Sigmoid colon (tissue), 3 donors: Measurements from ENCODE around the gene GGTLC1.

Source experiments
- POLR2A ChIP-seq, 2 donors: fragments of 450-650 bp; IDR thresholded peaks; one replicate each; pipeline ENCODE4 v1.6.1; 2016; ENCODE audit warnings: antibody characterized with exemption in 2 of 2, mild to moderate bottlenecking in 2 of 2, moderate library complexity in 2 of 2
- TF ChIP-seq, protein P1 (sequence below), 4 experiments: fragments of 450-650 bp in 3 of 4; fragments of 200-600 bp in 1 of 4; IDR thresholded peaks; one replicate each; pipeline ENCODE4 v1.5.1; 2016 to 2019; ENCODE audit warnings: antibody characterized with exemption in 4 of 4, mild to moderate bottlenecking in 3 of 4, moderate library complexity in 2 of 4

DNA sequence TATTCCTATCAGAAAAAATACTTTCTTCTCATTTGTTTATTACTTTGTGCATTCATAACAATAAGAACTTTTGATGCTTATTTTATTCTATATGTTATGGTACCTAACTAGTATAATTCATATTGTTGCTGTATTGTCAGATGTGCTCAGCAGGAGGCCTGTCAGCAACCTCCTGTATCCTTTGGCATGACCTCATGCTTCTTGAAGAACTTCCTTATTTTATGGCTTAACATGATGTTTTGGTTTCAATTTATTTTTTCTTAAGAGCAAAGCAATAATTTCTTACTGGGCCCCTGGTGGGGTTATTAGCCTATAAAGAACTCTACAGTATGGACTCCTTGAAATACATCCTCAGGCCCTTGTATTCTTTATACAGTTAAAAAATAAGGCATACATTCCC, 17.3 kb downstream of the GGTLC1 start:
- TF ChIP-seq POLR2A (IDR thresholded peaks at IDR 0.05), result no peak
- TF ChIP-seq, protein P1, sequence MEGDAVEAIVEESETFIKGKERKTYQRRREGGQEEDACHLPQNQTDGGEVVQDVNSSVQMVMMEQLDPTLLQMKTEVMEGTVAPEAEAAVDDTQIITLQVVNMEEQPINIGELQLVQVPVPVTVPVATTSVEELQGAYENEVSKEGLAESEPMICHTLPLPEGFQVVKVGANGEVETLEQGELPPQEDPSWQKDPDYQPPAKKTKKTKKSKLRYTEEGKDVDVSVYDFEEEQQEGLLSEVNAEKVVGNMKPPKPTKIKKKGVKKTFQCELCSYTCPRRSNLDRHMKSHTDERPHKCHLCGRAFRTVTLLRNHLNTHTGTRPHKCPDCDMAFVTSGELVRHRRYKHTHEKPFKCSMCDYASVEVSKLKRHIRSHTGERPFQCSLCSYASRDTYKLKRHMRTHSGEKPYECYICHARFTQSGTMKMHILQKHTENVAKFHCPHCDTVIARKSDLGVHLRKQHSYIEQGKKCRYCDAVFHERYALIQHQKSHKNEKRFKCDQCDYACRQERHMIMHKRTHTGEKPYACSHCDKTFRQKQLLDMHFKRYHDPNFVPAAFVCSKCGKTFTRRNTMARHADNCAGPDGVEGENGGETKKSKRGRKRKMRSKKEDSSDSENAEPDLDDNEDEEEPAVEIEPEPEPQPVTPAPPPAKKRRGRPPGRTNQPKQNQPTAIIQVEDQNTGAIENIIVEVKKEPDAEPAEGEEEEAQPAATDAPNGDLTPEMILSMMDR (IDR thresholded peaks at IDR 0.05), result no peak
